GM12878 (cell line): ENCODE results near the gene KCNMB2. TPM values are rescaled to one million over a fixed set of nuclear protein-coding genes. Genes with fewer than 3 reads are reported as not detected.

Source experiments
- ATAC-seq: fragments of 200-7000 bp; cut with Tn5 transposase; 3 replicates; pipeline ENCODE4 v1.9.1; 2020; ENCODE audit warnings: mild to moderate bottlenecking, moderate library complexity
- BruUV-seq: library from RNA; stranded (reverse); fragments of 400-500 nt; replicated peaks from 2 replicates; lab custom pipeline; 2021; lab: Mats Ljungman, UMichigan
- CTCF ChIA-PET: fragments of 300-600 bp; sonication (Branson Sonifier 250); formaldehyde crosslinking; extraction: SDS; loops from one replicate; lab custom pipeline; 2021; ENCODE audit warnings: inconsistent platforms; lab: Yijun Ruan, JAX
- POLR2A ChIA-PET: fragments of 350-600 bp; formaldehyde crosslinking; extraction: SDS; loops from one replicate; lab custom pipeline; 2021; ENCODE audit warnings: inconsistent platforms; lab: Charles Lee
- RAD21 ChIA-PET: fragments of 300-600 bp; sonication (Branson Sonifier 250); formaldehyde crosslinking; loops from one replicate; lab custom pipeline; 2023; ENCODE audit warnings: antibody characterized with exemption; ENCODE audit not compliant: unreplicated experiment; lab: Charles Lee
- SMC1A ChIA-PET: fragments of 300-600 bp; sonication (Branson Sonifier 250); formaldehyde crosslinking; loops from one replicate; lab custom pipeline; 2023; ENCODE audit not compliant: unreplicated experiment, uncharacterized antibody; lab: Charles Lee
- DNase-seq: peaks from one replicate; pipeline ENCODE4 v3.0.0-alpha.2; 2011; ENCODE audit warnings: low read depth, low spot score
- FAIRE-seq: peaks from 3 replicates; lab custom pipeline; 2011; peaks lifted over from hg19 to GRCh38; lab: Jason Lieb, UNC
- H2AFZ ChIP-seq: 2 replicates; pipeline ENCODE4 v1.6.0; 2011; ENCODE audit warnings: low read depth, low read length, control low read depth; ENCODE audit not compliant: control insufficient read depth
- H3K27ac ChIP-seq: 2 replicates; pipeline ENCODE4 v1.5.1; 2011; ENCODE audit warnings: control low read depth; ENCODE audit not compliant: control insufficient read depth, insufficient read depth
- H3K27me3 ChIP-seq, 2 experiments: replicated peaks in 1 of 2; 2 replicates each; pipeline versions ENCODE4 v1.6.0 to v1.6.1; 2011; ENCODE audit warnings: low read length in 1 of 2; ENCODE audit not compliant: control insufficient read depth in 2 of 2, insufficient read depth in 2 of 2
- H3K36me3 ChIP-seq, 2 experiments: 2 replicates each; pipeline ENCODE4 v1.5.1; 2011; ENCODE audit warnings: low read length in 1 of 2; ENCODE audit not compliant: control insufficient read depth in 2 of 2, insufficient read depth in 2 of 2
- H3K4me1 ChIP-seq: 2 replicates; pipeline ENCODE4 v1.6.1; 2011; ENCODE audit warnings: mild to moderate bottlenecking, low read length, moderate library complexity, mixed read lengths; ENCODE audit not compliant: control insufficient read depth, insufficient read depth
- H3K4me2 ChIP-seq: 2 replicates; pipeline ENCODE4 v1.6.0; 2011; ENCODE audit warnings: control low read depth; ENCODE audit not compliant: control insufficient read depth, insufficient read depth
- H3K4me3 ChIP-seq: fragments of 200-600 bp; sonication (generic); 2 replicates; pipeline ENCODE4 v1.5.1; 2016
- H3K79me2 ChIP-seq: 2 replicates; pipeline ENCODE4 v1.6.0; 2011; ENCODE audit warnings: low read length; ENCODE audit not compliant: control insufficient read depth, insufficient read depth
- H3K9ac ChIP-seq: 2 replicates; pipeline ENCODE4 v1.8.0; 2011; ENCODE audit warnings: low read length, control low read depth, mixed read lengths; ENCODE audit not compliant: control insufficient read depth, insufficient read depth
- H3K9me3 ChIP-seq: replicated peaks from 3 replicates; pipeline ENCODE4 v1.5.1; 2011; ENCODE audit warnings: mild to moderate bottlenecking, low read length; ENCODE audit not compliant: control insufficient read depth, insufficient read depth
- H4K20me1 ChIP-seq: 2 replicates; pipeline ENCODE4 v1.6.0; 2011; ENCODE audit not compliant: control insufficient read depth, insufficient read depth
- BRCA1 ChIP-seq: IDR thresholded peaks from 2 replicates; pipeline ENCODE4 v1.6.1; 2011; ENCODE audit warnings: low read depth, low read length, improper control_type of control experiment
- HDAC6 ChIP-seq: fragments of 200-600 bp; sonication (generic); IDR thresholded peaks from one replicate; pipeline ENCODE4 v1.8.0; 2017; ENCODE audit warnings: antibody characterized with exemption; ENCODE audit not compliant: unreplicated experiment
- HDGF ChIP-seq: fragments of 450-650 bp; IDR thresholded peaks from 2 replicates; pipeline ENCODE4 v1.6.1; 2016; ENCODE audit warnings: antibody characterized with exemption
- KDM1A ChIP-seq: fragments of 200-600 bp; sonication (generic); IDR thresholded peaks from 2 replicates; pipeline ENCODE4 v1.6.1; 2016; ENCODE audit warnings: borderline replicate concordance
- LARP7 ChIP-seq: fragments of 450-650 bp; IDR thresholded peaks from 2 replicates; pipeline ENCODE4 v1.6.1; 2017; ENCODE audit warnings: mild to moderate bottlenecking
- POLR2A ChIP-seq: IDR thresholded peaks from 2 replicates; pipeline ENCODE4 v1.6.1; 2011; ENCODE audit warnings: low read depth, mild to moderate bottlenecking, low read length
- RELA ChIP-seq: fragments of 450-650 bp; IDR thresholded peaks from 2 replicates; pipeline ENCODE4 v1.8.0; 2014; ENCODE audit warnings: borderline replicate concordance; ENCODE audit not compliant: partially characterized antibody
- WGBS: methylation state at CpG from one replicate; pipeline ENCODE4 v1.1.6; 2016; ENCODE audit warnings: low lambda C conversion rate; ENCODE audit not compliant: insufficient replicate concordance, insufficient coverage; ENCODE audit errors: missing lambda C conversion rate; 5-methylcytosine and 5-hydroxymethylcytosine counted together
- in situ Hi-C: fragments of 300-500 bp; cut with MboI; formaldehyde crosslinking; loops from 9 replicates; pipeline ENCODE4 v1.14.3; 2018; ENCODE audit warnings: mixed read lengths
- intact Hi-C: fragments of 100-400 bp; cut with micrococcal nuclease; formaldehyde crosslinking; loops from one replicate; pipeline ENCODE4 v1.14.2; 2022; ENCODE audit not compliant: unreplicated experiment
- polyA plus RNA-seq, 11 experiments: library from polyadenylated mRNA; depleted of rRNA in 4 of 11; unstranded in 6 of 11; stranded (reverse) in 5 of 11; fragments of >200 nt; fragmentation: Nextera tagmentation in 4 of 11; fragmentation: Illumina TruSeq in 1 of 11; extraction: Ambion mirVana in 4 of 11; extraction: Trizol in 1 of 11; gene quantifications; 1 replicate in 1 of 11; 2 replicates in 10 of 11; pipeline versions ENCODE4 v1.2.1 to v1.2.3, GENCODE V29; 2011 to 2016; ENCODE audit warnings: inconsistent platforms in 2 of 11, missing spikeins in 2 of 11, low read depth in 1 of 11
- total RNA-seq, 4 experiments: library from RNA; depleted of rRNA in 3 of 4; stranded (reverse); fragments of >200 nt in 3 of 4; fragmentation: Illumina TruSeq in 1 of 4; extraction: Trizol in 1 of 4; gene quantifications; 2 replicates each; pipeline versions ENCODE4 v1.2.1 to v1.2.3, GENCODE V29; 2013 to 2021
- TF ChIP-seq, protein P1 (sequence below): fragments of 450-650 bp; IDR thresholded peaks from 2 replicates; pipeline ENCODE4 v1.6.1; 2017; ENCODE audit warnings: mild to moderate bottlenecking, low read depth, inconsistent platforms; ENCODE audit not compliant: poor library complexity, severe bottlenecking
- TF ChIP-seq, protein P2 (sequence below): fragments of 450-650 bp; IDR thresholded peaks from 2 replicates; pipeline ENCODE4 v1.6.1; 2018; ENCODE audit warnings: mild to moderate bottlenecking, low read depth, moderate library complexity; ENCODE audit not compliant: partially characterized antibody

The KCNMB2 gene
- total and polyA plus RNA-seq, 10 of the 15 experiments (the other 5 are each of a cell fraction or from before 2014, with no cell fraction given): 0.22 to 18.8 (median 11.0) TPM

DNA sequence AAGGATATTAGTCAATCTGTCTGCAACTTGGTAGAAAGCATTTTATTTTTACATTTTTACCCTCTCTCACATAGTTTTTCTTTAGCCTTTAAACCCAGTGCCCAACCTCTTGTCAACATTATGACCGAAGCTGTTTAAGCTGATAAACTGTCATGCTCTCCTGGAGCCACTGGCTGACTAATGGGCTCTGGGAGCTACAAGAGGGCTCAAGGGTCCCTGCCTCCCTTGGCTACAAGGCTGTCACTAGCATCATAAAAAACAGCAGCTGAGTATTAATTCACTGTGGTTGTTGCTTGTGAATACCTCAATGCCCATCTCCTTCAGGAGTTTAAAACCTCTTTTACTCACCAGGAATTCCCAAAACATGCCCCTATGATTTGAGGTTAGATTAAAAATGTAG is 297.5 kb downstream of the KCNMB2 start:
- Histone ChIP-seq H4K20me1 (no peaks in the 10 kb centered on the region), H3K9ac (no peak overlapping the region), H3K79me2 (no peaks in the 10 kb centered on the region), H3K4me1 (no peaks in the 10 kb centered on the region), H3K4me3 (no peak overlapping the region), H3K9me3 (no peaks in the 10 kb centered on the region; the same call in 2 of the 3 replicates), H3K27me3 (no peaks in the 10 kb centered on the region), H2AFZ (no peak overlapping the region), H3K4me2 (no peak overlapping the region), H3K27ac (no peak overlapping the region)
- ATAC-seq: no peak
- POLR2A ChIA-PET: interaction anchor here (0.6 kb wide), 1 partner anchor 20 kb away, joined by 3 read pairs; no protein-coding TSS in a partner anchor
- in situ Hi-C loops (no loop called here), intact Hi-C loops (no loop called here)
- CTCF ChIA-PET: interaction anchor here (0.6 kb wide), 1 partner anchor 437 kb away, joined by 3 read pairs; no protein-coding TSS in a partner anchor
- SMC1A ChIA-PET: interaction anchor here (1.3 kb wide), 1 partner anchor 10 kb away, joined by 8 read pairs; no protein-coding TSS in a partner anchor
- no peak for FAIRE-seq
- RAD21 ChIA-PET: no interaction called here
- no peak for DNase-seq
- 67% methylated on average over 1 of the region's 1 CpG for WGBS
- BruUV-seq: no TSS peak
- TF ChIP-seq KDM1A (no peak), RELA (no peak), BRCA1 (no peak), HDAC6 (no peak), HDGF (no peak), POLR2A (no peak), LARP7 (no peak)
- TF ChIP-seq, protein P1, sequence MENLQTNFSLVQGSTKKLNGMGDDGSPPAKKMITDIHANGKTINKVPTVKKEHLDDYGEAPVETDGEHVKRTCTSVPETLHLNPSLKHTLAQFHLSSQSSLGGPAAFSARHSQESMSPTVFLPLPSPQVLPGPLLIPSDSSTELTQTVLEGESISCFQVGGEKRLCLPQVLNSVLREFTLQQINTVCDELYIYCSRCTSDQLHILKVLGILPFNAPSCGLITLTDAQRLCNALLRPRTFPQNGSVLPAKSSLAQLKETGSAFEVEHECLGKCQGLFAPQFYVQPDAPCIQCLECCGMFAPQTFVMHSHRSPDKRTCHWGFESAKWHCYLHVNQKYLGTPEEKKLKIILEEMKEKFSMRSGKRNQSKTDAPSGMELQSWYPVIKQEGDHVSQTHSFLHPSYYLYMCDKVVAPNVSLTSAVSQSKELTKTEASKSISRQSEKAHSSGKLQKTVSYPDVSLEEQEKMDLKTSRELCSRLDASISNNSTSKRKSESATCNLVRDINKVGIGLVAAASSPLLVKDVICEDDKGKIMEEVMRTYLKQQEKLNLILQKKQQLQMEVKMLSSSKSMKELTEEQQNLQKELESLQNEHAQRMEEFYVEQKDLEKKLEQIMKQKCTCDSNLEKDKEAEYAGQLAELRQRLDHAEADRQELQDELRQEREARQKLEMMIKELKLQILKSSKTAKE: no peak
- TF ChIP-seq, protein P2, sequence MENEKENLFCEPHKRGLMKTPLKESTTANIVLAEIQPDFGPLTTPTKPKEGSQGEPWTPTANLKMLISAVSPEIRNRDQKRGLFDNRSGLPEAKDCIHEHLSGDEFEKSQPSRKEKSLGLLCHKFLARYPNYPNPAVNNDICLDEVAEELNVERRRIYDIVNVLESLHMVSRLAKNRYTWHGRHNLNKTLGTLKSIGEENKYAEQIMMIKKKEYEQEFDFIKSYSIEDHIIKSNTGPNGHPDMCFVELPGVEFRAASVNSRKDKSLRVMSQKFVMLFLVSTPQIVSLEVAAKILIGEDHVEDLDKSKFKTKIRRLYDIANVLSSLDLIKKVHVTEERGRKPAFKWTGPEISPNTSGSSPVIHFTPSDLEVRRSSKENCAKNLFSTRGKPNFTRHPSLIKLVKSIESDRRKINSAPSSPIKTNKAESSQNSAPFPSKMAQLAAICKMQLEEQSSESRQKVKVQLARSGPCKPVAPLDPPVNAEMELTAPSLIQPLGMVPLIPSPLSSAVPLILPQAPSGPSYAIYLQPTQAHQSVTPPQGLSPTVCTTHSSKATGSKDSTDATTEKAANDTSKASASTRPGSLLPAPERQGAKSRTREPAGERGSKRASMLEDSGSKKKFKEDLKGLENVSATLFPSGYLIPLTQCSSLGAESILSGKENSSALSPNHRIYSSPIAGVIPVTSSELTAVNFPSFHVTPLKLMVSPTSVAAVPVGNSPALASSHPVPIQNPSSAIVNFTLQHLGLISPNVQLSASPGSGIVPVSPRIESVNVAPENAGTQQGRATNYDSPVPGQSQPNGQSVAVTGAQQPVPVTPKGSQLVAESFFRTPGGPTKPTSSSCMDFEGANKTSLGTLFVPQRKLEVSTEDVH: no peak
- TF ChIP-seq, all 136 proteins: peak for 0
- no peaks in the 10 kb centered on the region for H3K36me3 ChIP-seq
